GM19193 (cell line): ENCODE results near the gene CFAP97D1.

Experiments
- POLR2A ChIP-seq: IDR thresholded peaks from 4 replicates; pipeline ENCODE4 v1.6.1; 2011; ENCODE audit not compliant: insufficient read depth, insufficient read length; ENCODE audit errors: extremely low read depth

Gene CFAP97D1

DNA sequence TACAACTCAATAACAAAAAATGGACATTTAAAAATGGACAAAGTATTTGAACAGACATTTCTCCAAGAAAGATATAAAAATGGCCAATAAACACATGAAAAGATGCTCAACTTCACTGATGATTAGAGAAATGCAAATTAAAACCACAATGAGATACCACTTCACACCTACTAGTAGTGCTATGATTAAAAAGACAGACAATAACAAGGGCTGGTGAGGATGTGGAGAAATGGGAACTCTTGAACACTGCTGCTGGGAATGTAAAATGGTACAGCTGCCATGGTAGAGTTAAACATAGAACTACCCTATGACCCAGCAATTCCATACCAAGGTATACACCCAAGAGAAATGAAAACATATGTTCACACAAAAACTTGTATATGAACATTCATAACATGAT, 24.9 kb downstream of the CFAP97D1 start:
- TF ChIP-seq POLR2A = no peak

DNA sequence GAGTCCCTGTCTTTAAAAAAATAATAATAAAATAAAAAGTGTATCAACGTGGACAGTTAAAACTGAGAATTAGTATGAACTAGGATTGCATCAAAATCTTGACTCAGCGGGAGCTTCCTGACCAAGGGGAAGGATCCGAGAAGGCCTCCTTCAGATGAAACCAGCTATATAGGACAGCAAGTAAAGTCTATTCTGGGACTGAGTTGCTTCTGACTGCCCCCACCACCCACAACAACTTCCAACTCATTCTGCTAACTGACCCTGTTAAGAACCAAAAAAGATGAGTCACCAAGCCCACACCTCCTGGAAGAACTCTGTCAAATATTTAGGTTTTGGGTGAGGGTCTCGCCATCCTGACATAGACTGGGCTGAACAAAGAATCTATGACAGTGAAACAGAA, 27.8 kb downstream of the CFAP97D1 start:
- TF ChIP-seq POLR2A = no peak

DNA sequence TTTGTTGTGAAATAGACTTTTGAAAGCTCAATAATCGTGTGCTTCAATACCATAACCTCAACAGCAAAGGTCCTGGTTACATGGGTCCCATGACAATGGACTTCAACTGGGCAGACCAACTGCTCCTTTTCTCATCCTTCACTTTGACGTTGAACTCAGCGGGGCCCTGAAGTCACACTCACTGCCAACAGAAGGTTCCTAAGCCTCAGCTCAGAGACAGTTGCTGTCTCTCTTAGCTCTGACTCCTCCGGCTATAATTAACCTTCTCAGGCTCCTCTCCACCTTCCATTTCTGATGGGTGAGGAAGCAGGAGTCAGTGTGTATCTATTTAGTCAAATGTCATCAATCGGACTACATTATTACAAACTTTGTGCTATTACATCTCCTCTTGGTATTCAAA, 28.9 kb downstream of the CFAP97D1 start:
- no peak for TF ChIP-seq POLR2A

DNA sequence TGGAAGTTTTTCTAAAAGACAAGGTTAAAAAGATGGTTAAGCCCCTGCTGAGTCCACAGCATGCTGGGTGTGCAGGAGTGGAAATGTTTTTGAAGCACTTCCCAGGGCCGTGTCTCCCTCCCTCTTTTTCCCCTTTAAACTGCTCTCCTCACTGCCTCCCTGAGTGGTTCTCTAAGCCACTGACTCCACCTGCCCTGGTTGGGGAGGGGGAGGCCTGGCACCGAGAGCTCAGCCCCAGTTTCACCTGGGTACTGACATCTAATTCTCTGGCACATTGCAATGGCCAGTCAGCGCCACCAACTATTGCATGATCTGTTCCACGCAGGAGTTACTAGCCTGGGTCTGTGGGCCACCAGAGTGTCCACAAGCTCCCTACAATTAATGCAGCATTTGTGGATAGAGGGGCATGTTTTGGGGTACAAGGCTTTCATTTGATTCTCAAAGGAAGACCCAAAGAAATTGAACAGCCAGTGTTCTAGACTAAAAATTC, 30.0 kb downstream of the CFAP97D1 start:
- no peak for TF ChIP-seq POLR2A

DNA sequence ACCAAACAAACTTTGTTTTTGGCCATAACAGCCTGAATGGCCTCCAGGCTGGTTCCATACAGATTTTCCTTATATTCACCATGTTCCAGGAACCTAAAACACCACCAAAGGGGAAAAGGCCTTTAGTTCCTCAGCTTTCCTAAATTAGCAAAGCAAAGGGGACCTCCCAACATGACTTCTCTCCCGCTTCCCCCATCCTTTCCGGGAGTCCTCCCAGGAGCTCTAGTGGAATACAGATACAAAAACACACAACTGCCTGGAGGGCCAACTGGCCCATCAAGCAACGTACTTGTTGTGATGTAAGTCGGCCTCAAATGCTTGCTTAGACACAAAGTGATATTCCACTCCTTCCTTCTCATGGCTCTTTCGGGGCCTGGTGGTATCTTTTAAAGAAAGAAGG, 30.6 kb downstream of the CFAP97D1 start:
- no peak for TF ChIP-seq POLR2A

DNA sequence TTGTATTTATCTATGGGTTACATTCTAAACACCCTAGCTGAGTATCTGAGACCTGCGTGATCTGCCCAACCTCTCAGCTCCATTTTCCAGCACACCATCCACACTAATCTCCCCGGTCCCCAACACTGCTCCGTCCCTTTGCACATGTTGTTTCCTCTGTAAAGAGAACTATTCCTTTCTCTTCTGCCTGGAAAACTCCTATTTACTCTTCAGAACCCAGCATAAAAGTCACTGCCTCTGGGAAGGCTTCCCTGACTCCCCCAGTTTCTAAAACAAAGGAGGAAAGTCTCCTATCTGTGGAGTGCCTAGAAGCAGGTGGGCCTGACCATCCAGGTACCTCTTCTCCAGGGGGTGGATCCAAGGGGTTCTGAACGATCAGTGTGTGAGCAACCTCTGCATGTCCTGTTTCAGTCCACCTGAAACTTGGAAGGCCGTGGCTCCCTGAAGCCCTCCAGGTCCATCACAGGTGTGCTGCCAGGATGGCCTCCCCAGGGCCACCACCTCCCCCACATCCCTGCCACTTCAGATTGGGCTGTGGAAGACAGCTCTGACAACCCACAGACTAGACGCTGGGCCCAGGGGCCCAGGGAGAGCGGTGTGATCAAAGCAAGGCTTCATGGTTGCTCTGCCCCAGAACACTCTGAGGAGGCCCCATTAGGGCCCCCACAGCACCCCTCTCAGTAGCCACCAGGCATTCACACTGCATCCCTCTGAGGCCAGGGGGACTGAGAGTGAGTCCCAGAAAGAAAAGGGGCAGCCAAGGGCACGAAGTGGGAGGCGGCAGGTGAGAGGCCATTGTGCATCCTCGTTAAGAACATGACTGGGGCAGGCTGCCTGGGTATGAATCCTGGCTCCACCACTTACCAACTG, 32.4 kb downstream of the CFAP97D1 start:
- TF ChIP-seq POLR2A = no peak

DNA sequence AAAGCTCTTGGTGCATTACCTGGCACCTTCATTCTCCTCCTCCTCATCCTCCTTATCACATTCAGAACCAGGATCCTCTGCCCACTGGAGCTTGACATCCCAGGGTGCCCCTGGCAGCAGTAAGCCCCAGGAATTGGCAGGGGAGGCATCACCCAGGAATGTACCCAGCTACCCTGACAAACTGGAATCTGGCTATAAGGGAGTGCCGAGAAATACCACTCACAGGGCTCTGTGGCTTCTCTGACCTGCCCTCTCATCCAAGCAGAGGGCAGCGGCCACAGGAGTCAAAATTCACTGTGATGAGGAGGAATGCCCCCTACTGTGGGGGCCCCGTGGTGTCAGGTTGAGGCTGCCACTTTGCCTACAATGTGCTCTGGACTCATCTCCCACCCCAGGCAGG, 33.2 kb downstream of the CFAP97D1 start:
- TF ChIP-seq POLR2A = no peak

DNA sequence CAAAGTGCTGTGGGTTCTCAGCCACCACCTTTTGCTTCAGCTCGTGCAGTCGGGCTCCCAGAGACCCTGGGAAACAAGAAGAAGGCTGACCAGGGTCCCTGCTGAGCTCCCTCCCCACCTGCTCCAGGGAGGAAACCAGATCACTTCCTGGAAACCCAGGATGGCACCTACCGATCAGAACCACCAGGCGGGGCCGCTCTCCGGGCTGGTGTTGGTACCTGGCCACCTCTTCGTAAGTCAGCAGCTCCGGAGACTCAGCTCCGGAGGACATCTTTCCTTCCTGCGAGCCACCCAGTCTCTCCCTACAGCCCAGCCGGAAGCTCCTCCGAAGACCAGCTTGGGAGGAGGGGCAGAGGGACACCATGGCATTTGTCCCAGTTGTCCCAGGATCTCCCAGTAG, 33.8 kb downstream of the CFAP97D1 start:
- TF ChIP-seq POLR2A = no peak

DNA sequence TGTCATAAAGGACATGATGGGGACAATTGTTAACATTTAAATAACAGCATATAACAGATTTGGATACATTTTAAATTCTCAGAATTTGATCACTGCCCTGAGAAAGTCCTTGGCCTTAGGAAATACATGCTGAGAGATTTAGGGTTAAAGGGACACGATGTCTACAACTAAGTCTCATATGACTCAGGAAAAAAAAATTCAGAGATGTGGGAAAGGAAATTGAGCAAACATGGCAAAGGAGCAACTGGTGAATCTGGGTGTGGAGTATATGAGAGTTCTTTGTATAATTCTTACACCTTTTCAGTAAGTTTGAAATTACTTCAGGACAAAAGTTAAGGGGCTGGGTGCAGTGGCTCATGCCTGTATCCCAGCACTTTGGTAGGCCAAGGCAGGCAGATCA, 34.5 kb downstream of the CFAP97D1 start:
- no peak for TF ChIP-seq POLR2A

DNA sequence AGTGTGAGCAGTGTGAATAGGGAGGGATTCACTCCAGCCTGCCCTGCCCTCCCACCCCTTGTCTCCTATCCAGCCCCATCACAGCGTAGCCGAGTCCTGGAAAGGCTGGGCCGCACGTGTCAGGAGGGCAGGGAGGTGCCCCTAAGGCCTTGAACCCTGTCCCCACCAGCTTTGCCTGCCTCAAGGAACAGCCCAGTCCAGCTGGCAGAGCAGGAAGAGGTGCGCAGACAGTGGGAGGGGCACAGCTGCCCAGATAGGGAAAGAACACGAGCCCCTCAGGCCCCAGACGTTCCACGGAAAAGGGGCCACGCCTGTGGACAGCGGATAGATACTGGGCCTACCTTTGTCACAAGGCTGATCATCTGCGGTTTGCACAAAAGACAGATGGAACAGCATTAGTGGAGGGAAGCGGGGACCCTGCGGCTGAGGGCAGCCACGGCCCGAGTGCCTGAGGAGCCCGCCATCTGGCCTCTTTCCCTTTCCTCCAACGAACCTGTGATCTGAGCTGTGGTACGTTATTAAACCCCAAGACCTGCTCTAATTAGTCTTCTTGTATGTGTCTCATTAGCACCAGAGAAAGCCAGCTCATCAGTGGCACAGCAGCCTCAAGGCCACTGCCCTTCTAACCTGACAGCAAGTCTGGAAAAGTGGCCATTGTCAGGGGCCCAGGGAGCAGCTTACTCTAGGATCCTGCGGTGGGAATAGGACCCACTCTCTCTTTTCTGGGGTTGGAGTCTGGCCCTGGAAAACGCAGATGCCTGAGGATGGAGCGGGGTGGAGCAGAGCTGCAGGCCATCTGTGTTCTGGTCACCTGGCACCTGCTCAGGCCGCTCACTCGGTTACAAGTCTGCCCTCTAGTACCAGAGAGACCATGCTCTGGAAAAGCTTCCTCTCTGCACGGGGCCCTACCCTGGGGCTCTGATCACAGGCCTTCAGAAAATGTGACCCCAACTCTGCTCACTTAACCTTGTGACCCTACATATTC, 36.4 kb downstream of the CFAP97D1 start:
- no peak for TF ChIP-seq POLR2A

DNA sequence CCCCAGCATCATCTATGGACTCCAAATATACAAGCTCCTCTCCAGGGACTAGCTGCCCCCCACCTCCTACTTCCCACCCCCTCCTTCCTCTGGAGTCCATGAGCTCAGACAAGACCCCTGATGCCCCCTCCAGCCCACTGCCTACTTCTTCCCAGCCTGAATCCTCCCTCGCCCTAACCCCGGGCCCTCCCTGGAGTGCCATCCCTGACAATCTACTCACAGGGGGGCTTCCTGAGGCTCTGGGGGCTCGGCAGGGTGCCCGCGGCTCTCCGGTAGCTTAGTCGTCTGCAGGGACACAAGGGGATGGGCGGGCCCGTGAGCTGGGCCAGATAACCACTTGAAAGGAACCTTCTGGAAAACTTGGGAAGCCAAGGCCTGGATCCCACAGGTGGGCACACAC, 37.6 kb downstream of the CFAP97D1 start:
- no peak for TF ChIP-seq POLR2A

DNA sequence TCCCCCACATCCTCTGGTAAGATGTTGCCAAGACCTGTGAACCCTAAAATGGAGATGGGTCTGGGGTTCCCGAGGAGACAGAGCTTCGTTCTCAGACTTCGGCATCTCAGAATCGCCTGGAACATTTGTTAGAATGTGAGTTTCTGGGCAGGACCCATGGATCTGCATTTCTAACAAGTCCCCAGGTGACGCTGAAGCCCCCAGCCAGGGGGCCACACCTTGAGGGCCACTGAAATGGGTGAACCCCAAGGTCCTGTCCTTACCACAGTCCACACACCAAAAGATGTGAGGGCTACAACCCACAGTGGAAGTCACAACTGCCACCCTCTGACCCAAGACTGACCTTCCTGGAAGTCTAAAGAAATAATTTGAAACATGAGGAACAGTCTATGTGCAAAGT, 38.7 kb downstream of the CFAP97D1 start:
- TF ChIP-seq POLR2A = no peak

DNA sequence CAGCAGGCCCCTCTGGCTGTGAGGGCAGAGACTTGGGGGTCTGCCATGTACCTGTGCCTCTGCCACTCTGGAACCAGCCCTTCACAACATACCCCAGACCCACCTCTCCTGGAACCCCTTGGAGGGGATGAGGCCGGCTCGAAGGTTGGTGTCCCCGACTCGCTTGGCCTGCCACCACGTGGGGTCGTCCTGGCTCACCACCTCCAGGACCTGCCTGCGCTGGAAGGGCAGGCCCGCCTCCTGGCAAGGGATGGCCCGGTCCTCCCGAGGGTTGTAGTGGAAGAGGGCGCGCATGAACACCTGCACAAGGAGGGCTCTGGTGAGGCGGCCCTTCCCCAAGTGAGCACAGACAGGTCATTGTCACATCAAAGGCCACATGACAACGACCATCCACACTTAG, 40.5 kb downstream of the CFAP97D1 start:
- no peak for TF ChIP-seq POLR2A

DNA sequence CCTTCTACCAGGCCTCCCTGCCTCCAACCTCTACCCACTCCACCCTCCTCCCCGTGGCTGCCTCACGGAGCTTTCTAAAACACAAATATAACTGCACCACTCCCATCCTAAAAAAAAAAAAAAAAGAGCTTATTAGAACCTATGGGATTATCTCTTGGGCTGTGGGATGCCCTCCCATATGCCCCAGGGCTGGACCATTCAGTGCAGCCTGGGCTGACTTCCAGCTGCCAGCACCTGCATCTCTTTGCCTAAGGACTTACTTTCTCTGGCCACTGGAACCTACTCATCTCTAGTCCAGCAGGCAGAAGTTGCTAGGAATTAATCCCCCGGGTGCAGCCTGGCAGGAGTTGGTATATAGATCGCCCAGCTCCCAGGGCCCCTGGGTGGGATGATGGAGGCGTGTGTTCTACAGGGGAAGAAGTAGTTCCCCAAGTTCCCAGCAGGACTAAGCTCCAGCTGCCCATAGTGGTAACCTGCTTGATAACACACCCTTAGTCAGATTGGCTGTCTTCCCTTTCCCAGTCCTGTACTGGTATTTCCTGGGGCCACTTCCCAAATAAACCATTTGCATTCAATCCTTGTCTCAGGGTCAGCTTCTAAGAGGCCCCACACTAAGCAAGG, 42.4 kb downstream of the CFAP97D1 start:
- no peak for TF ChIP-seq POLR2A
